Fibroblast of villous mesenchyme (primary cell): ENCODE data around the gene IGF2R. TPM values are rescaled to one million over a fixed set of nuclear protein-coding genes. Genes with fewer than 3 reads are reported as not detected.

Experiments
- DNase-seq: peaks from one replicate; pipeline ENCODE4 v3.0.0-alpha.2; 2010; ENCODE audit warnings: low read depth
- H3K4me3 ChIP-seq: 2 replicates; pipeline ENCODE4 v1.5.1; 2011; ENCODE audit warnings: low read depth, mild to moderate bottlenecking, low read length
- total RNA-seq: library from RNA; depleted of rRNA; stranded (reverse); fragments of >200 nt; gene quantifications from 2 replicates; pipeline ENCODE4 v1.2.3, GENCODE V29; 2012
- TF ChIP-seq, protein P1 (sequence below): IDR thresholded peaks from 2 replicates; pipeline ENCODE4 v1.5.1; 2012; ENCODE audit warnings: low read depth, mild to moderate bottlenecking, low read length; ENCODE audit not compliant: insufficient read depth

The IGF2R gene
- total RNA-seq, 1 donor = 132 TPM

DNA sequence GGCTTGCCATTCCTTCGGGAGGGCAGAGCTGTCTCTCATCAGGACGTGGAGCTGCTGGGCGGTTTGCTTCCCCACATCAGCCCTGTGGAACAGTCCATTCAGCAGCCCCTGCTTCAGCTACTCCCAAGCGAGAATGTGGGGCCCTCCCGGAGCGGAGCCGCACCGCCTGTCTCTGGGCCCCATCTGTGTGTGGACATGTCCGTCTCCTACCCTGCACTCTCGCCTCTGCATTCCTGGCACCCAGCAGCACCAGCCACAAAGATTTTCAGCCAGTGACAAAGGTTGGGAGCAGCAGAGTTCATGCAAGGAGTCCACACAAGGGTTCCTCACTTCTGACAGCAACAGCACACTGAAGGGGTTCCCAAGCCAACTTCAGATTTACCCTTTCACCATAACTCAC lies 123.7 kb downstream of the IGF2R start:
- TF ChIP-seq, protein P1, sequence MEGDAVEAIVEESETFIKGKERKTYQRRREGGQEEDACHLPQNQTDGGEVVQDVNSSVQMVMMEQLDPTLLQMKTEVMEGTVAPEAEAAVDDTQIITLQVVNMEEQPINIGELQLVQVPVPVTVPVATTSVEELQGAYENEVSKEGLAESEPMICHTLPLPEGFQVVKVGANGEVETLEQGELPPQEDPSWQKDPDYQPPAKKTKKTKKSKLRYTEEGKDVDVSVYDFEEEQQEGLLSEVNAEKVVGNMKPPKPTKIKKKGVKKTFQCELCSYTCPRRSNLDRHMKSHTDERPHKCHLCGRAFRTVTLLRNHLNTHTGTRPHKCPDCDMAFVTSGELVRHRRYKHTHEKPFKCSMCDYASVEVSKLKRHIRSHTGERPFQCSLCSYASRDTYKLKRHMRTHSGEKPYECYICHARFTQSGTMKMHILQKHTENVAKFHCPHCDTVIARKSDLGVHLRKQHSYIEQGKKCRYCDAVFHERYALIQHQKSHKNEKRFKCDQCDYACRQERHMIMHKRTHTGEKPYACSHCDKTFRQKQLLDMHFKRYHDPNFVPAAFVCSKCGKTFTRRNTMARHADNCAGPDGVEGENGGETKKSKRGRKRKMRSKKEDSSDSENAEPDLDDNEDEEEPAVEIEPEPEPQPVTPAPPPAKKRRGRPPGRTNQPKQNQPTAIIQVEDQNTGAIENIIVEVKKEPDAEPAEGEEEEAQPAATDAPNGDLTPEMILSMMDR = no peak
- H3K4me3 ChIP-seq = no peak overlapping the region
- DNase-seq = no peak

DNA sequence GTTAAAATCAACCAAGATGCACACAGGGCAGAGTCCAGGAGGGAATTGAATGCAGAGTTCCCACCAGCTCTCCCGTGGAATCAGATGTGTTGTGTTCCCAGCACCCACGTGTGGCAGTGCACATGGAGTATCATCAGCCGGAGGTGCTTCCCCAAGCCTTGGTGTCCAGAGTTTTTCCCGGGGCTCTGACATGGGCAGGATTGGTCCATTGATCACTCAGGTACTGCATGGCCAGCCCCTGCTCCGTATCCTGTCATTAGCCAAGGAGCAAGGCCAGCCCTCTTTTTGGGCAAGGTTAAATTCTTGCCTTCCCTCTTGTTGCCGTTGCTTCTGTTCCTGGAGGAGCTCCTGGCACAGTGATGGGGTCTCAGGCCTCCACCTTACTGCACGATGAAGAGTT lies 124.2 kb downstream of the IGF2R start:
- no peak for DNase-seq
- H3K4me3 ChIP-seq = no peak overlapping the region
- TF ChIP-seq, protein P1 = no peak

DNA sequence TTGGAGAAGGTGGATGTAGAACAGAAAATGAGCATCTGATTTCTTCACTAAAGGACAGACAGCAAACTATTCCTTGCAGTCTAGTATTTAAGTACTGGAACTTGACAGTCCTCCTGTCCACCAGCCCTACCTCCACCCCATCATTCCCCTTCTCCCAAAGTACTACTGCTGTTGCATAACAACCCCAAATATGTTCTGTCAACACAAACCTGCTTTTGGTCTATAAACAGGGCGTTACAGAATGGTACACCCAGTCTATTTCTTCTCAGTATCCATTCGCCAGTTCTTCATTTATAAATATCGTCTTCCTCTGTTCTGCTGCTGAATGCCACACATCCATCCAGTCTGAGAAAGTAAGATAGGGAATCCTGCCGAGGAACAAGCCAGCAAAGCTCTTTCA lies 125.1 kb downstream of the IGF2R start:
- TF ChIP-seq, protein P1 = no peak
- no peak for DNase-seq

DNA sequence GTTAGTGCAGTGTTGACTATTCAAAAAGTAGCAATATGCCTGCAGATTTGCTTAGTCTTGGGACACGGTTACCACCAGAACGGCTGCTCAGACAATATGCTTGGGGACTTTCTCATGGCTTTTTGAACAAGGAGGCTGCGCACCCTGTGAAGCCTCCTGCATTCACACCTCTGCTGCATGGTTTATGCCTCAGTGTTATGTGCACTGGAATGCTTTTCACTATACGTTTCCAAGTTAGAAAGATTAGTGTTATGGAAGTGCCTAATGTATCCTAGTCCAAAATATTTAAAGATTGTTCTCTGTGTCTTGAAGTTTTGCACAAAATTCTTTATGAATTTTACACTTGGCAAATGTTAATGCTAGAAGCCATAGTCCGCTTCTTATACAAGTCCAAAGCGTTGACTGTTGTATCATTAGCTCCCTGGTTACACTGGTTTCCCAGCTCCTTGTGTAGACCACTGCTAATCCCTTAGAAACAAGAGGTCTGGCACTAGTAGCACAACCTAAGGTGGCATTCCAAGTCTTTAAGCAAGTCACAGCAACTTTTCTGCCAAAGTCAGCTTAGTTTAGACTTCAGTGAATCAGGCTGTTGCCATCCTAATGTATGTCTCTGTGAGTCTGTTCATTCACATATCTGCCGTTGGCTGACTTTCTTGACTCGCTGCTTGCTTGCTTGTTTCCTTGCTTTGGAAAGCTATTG lies 126.4 kb downstream of the IGF2R start:
- TF ChIP-seq, protein P1 = no peak
- no peak for DNase-seq

More for the DNA sequence above, 125.1 kb downstream of the IGF2R start:
- no peak overlapping the region for H3K4me3 ChIP-seq

DNA sequence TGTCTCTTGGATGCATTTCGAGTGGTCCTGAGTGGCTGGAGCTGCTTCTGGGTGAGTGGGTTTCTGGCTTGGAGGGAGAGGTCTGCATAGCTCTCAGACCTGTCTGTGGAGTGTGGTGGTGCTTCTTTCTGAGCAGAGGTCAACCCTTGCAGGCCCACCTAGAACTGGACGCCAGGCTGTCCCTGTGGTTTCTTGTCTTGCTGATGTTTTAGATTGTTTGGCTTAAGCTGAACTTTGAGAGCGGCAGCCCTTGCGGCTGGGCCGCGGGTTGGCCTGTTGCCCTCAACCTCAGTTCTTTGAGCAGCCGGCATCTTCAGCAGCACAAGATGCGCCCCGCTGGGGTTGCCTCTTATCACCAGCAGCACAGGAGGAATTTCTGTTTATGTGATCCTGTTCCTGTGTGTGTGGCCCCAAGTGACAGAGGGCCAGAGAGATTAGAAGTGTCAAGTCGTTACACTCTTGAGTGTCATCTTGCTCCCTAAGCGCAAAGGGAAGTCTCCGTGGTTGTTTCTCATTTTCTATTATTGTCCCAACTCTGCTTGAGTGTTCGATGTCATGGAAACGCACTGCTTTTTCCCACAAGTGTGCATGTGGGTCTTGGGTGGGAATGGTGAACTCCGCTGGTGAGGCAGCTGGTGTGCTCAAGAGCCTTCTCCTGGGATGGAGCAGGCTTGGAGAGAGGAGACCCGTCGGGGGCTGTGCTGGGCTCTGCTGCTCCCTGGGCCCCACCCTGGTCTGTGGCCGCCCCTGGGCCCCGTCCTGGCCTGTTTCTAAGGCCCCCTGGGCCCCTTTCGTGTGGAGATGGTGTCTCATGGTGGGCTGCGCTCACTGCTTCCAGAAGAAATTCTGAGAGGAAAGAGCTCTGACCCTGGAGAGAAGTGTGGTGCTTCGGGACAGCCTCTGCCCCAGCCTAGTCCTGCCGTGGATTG lies 132.7 kb downstream of the IGF2R start:
- H3K4me3 ChIP-seq = no peak overlapping the region
- DNase-seq = peak; percentile 33
- TF ChIP-seq, protein P1 = no peak

More for the DNA sequence above, 126.4 kb downstream of the IGF2R start:
- no peak overlapping the region for H3K4me3 ChIP-seq

DNA sequence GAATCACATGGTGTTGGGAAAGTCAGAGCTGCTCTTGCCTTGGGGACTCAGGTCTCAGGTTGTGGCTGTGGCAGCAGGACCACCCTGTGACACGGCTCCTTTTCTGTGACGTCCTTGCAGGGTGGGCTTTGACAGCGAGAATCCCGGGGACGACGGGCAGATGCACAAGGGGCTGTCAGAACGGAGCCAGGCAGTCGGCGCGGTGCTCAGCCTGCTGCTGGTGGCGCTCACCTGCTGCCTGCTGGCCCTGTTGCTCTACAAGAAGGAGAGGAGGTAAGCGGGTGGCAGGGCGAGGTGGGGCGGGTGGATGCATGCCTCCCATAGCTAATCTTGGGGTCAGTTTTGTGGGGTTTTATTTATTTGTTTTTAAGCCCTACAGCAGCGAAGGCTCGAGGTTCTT lies 133.5 kb downstream of the IGF2R start:
- H3K4me3 ChIP-seq = no peak overlapping the region
- no peak for DNase-seq
- TF ChIP-seq, protein P1 = no peak
